Liver (tissue), 3 donors: ENCODE data around the gene STK24.
"Not testable (repeated sequence)": the region's sequence is repeated elsewhere in the genome, so short reads cannot be mapped to it uniquely, and the experiment has no call there.

ENCODE experiments used
- CTCF ChIP-seq: fragments of 150-350 bp; IDR thresholded peaks from 2 replicates; pipeline ENCODE4 v1.5.1; 2017; ENCODE audit warnings: improper control_type of control experiment, low read depth, low read length; ENCODE audit not compliant: missing input control
- GABPA ChIP-seq, 2 donors: IDR thresholded peaks in 1 of 2; conservative IDR thresholded peaks in 1 of 2; 2 replicates each; pipeline ENCODE4 v1.6.1; 2016; ENCODE audit warnings: antibody characterized with exemption in 2 of 2, mild to moderate bottlenecking in 1 of 2, moderate library complexity in 1 of 2
- HNF4A ChIP-seq, 2 donors: conservative IDR thresholded peaks; 2 replicates each; pipeline ENCODE4 v1.6.1; 2016; ENCODE audit warnings: antibody characterized with exemption in 2 of 2, mild to moderate bottlenecking in 2 of 2
- JUND ChIP-seq, 2 donors: IDR thresholded peaks; 2 replicates each; pipeline ENCODE4 v1.6.1; 2016; ENCODE audit warnings: antibody characterized with exemption in 2 of 2
- MAX ChIP-seq: IDR thresholded peaks from 2 replicates; pipeline ENCODE4 v1.6.1; 2016; ENCODE audit warnings: antibody characterized with exemption
- TAF1 ChIP-seq: conservative IDR thresholded peaks from 2 replicates; pipeline ENCODE4 v1.6.1; 2016; ENCODE audit warnings: antibody characterized with exemption, mild to moderate bottlenecking
- YY1 ChIP-seq: IDR thresholded peaks from 2 replicates; pipeline ENCODE4 v1.6.1; 2016; ENCODE audit warnings: antibody characterized with exemption, mild to moderate bottlenecking
- donor health status: healthy.
- donor health status: healthy.

- not testable (repeated sequence) for TF ChIP-seq CTCF; GABPA (IDR thresholded peaks at IDR 0.05 in 1 of 2, conservative IDR thresholded peaks at IDR 0.05 in 1 of 2); YY1; HNF4A (conservative IDR thresholded peaks at IDR 0.05); JUND (IDR thresholded peaks at IDR 0.05); TAF1; MAX
Measured at GRCh38 chr13:98615595-98615994, 38.7 kb upstream of the STK24 start.
